Measurements from ENCODE around the gene STIM1. TPM values are rescaled to one million over a fixed set of nuclear protein-coding genes. Genes with fewer than 3 reads are reported as not detected.

The STIM1 gene
- polyA plus RNA-seq, 2 donors, result 29.5 to 42.7 TPM

- H3K27ac ChIP-seq (ENCODE audit: low read depth in 2 of 2, low read length in 1 of 2), result peak overlapping the region; percentile 13 to 77
- no peak overlapping the region for H3K4me3 ChIP-seq (ENCODE audit: low read depth in 1 of 2, low read length in 2 of 2)
- no peaks in the 10 kb centered on the region for H3K36me3 ChIP-seq (ENCODE audit: control insufficient read depth in 2 of 2, insufficient read depth in 2 of 2, low read length in 1 of 2)
- no peaks in the 10 kb centered on the region for H3K27me3 ChIP-seq (ENCODE audit: control insufficient read depth in 1 of 2, insufficient read depth in 2 of 2, low read length in 2 of 2)
- H3K9me3 ChIP-seq (ENCODE audit: control insufficient read depth in 2 of 2, insufficient read depth in 1 of 2, low read depth in 1 of 2, low read length in 1 of 2), result no peaks in the 10 kb centered on the region
- 48 to 54% methylated on average over 3 of the region's 3 CpGs for WGBS, 2 donors
- peaks cover 0 to 2% of the 10 kb centered on the region in 2 donors for H3K4me1 ChIP-seq (ENCODE audit: control insufficient read depth in 2 of 2, insufficient read depth in 2 of 2, low read length in 1 of 2)
These were observed 61.5 kb downstream of the STIM1 start for GRCh38 chr11:3916962-3917361.

- H3K9me3 ChIP-seq (ENCODE audit: control insufficient read depth in 2 of 2, insufficient read depth in 1 of 2, low read depth in 1 of 2, low read length in 1 of 2), result no peaks in the 10 kb centered on the region
- no peak overlapping the region for H3K4me3 ChIP-seq (ENCODE audit: low read depth in 1 of 2, low read length in 2 of 2)
- no peak overlapping the region for H3K27ac ChIP-seq (ENCODE audit: low read depth in 2 of 2, low read length in 1 of 2)
- no peaks in the 10 kb centered on the region for H3K27me3 ChIP-seq (ENCODE audit: control insufficient read depth in 1 of 2, insufficient read depth in 2 of 2, low read length in 2 of 2)
- 23 to 41% methylated on average over 2 of the region's 2 CpGs for WGBS, 2 donors
- peaks cover 0 to 2% of the 10 kb centered on the region in 2 donors for H3K4me1 ChIP-seq (ENCODE audit: control insufficient read depth in 2 of 2, insufficient read depth in 2 of 2, low read length in 1 of 2)
- no peaks in the 10 kb centered on the region for H3K36me3 ChIP-seq (ENCODE audit: control insufficient read depth in 2 of 2, insufficient read depth in 2 of 2, low read length in 1 of 2)
These were observed 64.8 kb downstream of the STIM1 start for GRCh38 chr11:3920148-3920852.

- H3K4me1 ChIP-seq (ENCODE audit: control insufficient read depth in 2 of 2, insufficient read depth in 2 of 2, low read length in 1 of 2), result peaks cover 0 to 2% of the 10 kb centered on the region in 2 donors
These were observed 66.6 kb downstream of the STIM1 start for GRCh38 chr11:3922056-3922455.

GRCh38 chr11:3925513-3925912 is 70.0 kb downstream of the STIM1 start:
- no peaks in the 10 kb centered on the region for H3K27me3 ChIP-seq (ENCODE audit: control insufficient read depth in 1 of 2, insufficient read depth in 2 of 2, low read length in 2 of 2)
- no peaks in the 10 kb centered on the region for H3K9me3 ChIP-seq (ENCODE audit: control insufficient read depth in 2 of 2, insufficient read depth in 1 of 2, low read depth in 1 of 2, low read length in 1 of 2)
- H3K36me3 ChIP-seq (ENCODE audit: control insufficient read depth in 2 of 2, insufficient read depth in 2 of 2, low read length in 1 of 2), result no peaks in the 10 kb centered on the region
- H3K27ac ChIP-seq (ENCODE audit: low read depth in 2 of 2, low read length in 1 of 2), result no peak overlapping the region
- H3K4me1 ChIP-seq (ENCODE audit: control insufficient read depth in 2 of 2, insufficient read depth in 2 of 2, low read length in 1 of 2), result peaks cover 6 to 8% of the 10 kb centered on the region in 2 donors
- WGBS, 2 donors, result 76 to 80% methylated on average over 1 of the region's 1 CpG
- no peak overlapping the region for H3K4me3 ChIP-seq (ENCODE audit: low read depth in 1 of 2, low read length in 2 of 2)

More at GRCh38 chr11:3922056-3922455, 66.6 kb downstream of the STIM1 start:
- Histone ChIP-seq H3K36me3 (ENCODE audit: control insufficient read depth in 2 of 2, insufficient read depth in 2 of 2, low read length in 1 of 2) (no peaks in the 10 kb centered on the region), H3K9me3 (ENCODE audit: control insufficient read depth in 2 of 2, insufficient read depth in 1 of 2, low read depth in 1 of 2, low read length in 1 of 2) (no peaks in the 10 kb centered on the region), H3K4me3 (ENCODE audit: low read depth in 1 of 2, low read length in 2 of 2) (no peak overlapping the region), H3K27me3 (ENCODE audit: control insufficient read depth in 1 of 2, insufficient read depth in 2 of 2, low read length in 2 of 2) (no peaks in the 10 kb centered on the region), H3K27ac (ENCODE audit: low read depth in 2 of 2, low read length in 1 of 2) (no peak overlapping the region)
- 95 to 98% methylated on average over 1 of the region's 1 CpG for WGBS, 2 donors

GRCh38 chr11:3926458-3927095 is 71.1 kb downstream of the STIM1 start:
- Histone ChIP-seq H3K4me3 (ENCODE audit: low read depth in 1 of 2, low read length in 2 of 2) (no peak overlapping the region), H3K36me3 (ENCODE audit: control insufficient read depth in 2 of 2, insufficient read depth in 2 of 2, low read length in 1 of 2) (no peaks in the 10 kb centered on the region), H3K4me1 (ENCODE audit: control insufficient read depth in 2 of 2, insufficient read depth in 2 of 2, low read length in 1 of 2) (peaks cover 6 to 8% of the 10 kb centered on the region in 2 donors), H3K9me3 (ENCODE audit: control insufficient read depth in 2 of 2, insufficient read depth in 1 of 2, low read depth in 1 of 2, low read length in 1 of 2) (no peaks in the 10 kb centered on the region), H3K27ac (ENCODE audit: low read depth in 2 of 2, low read length in 1 of 2) (no peak overlapping the region), H3K27me3 (ENCODE audit: control insufficient read depth in 1 of 2, insufficient read depth in 2 of 2, low read length in 2 of 2) (no peaks in the 10 kb centered on the region)

- WGBS, 2 donors, result 67 to 72% methylated on average over 6 of the region's 6 CpGs
- H3K27ac ChIP-seq (ENCODE audit: low read depth in 2 of 2, low read length in 1 of 2), result peak overlapping the region in 1 of 2 donors; percentile 53
These were observed 71.8 kb downstream of the STIM1 start for GRCh38 chr11:3927129-3927796.

GRCh38 chr11:3929232-3929631 is 73.8 kb downstream of the STIM1 start:
- peaks cover 6 to 8% of the 10 kb centered on the region in 2 donors for H3K4me1 ChIP-seq (ENCODE audit: control insufficient read depth in 2 of 2, insufficient read depth in 2 of 2, low read length in 1 of 2)
- H3K4me3 ChIP-seq (ENCODE audit: low read depth in 1 of 2, low read length in 2 of 2), result no peak overlapping the region
- no peaks in the 10 kb centered on the region for H3K27me3 ChIP-seq (ENCODE audit: control insufficient read depth in 1 of 2, insufficient read depth in 2 of 2, low read length in 2 of 2)
- 42 to 55% methylated on average over 1 of the region's 1 CpG for WGBS, 2 donors
- no peaks in the 10 kb centered on the region for H3K9me3 ChIP-seq (ENCODE audit: control insufficient read depth in 2 of 2, insufficient read depth in 1 of 2, low read depth in 1 of 2, low read length in 1 of 2)
- H3K27ac ChIP-seq (ENCODE audit: low read depth in 2 of 2, low read length in 1 of 2), result no peak overlapping the region
- H3K36me3 ChIP-seq (ENCODE audit: control insufficient read depth in 2 of 2, insufficient read depth in 2 of 2, low read length in 1 of 2), result no peaks in the 10 kb centered on the region

More at GRCh38 chr11:3927129-3927796, 71.8 kb downstream of the STIM1 start:
- peaks cover 6 to 8% of the 10 kb centered on the region in 2 donors for H3K4me1 ChIP-seq (ENCODE audit: control insufficient read depth in 2 of 2, insufficient read depth in 2 of 2, low read length in 1 of 2)
- no peaks in the 10 kb centered on the region for H3K27me3 ChIP-seq (ENCODE audit: control insufficient read depth in 1 of 2, insufficient read depth in 2 of 2, low read length in 2 of 2)
- no peaks in the 10 kb centered on the region for H3K36me3 ChIP-seq (ENCODE audit: control insufficient read depth in 2 of 2, insufficient read depth in 2 of 2, low read length in 1 of 2)
- H3K4me3 ChIP-seq (ENCODE audit: low read depth in 1 of 2, low read length in 2 of 2), result no peak overlapping the region
- no peaks in the 10 kb centered on the region for H3K9me3 ChIP-seq (ENCODE audit: control insufficient read depth in 2 of 2, insufficient read depth in 1 of 2, low read depth in 1 of 2, low read length in 1 of 2)

GRCh38 chr11:3929649-3930048 is 74.2 kb downstream of the STIM1 start:
- no peaks in the 10 kb centered on the region for H3K9me3 ChIP-seq (ENCODE audit: control insufficient read depth in 2 of 2, insufficient read depth in 1 of 2, low read depth in 1 of 2, low read length in 1 of 2)
- H3K4me3 ChIP-seq (ENCODE audit: low read depth in 1 of 2, low read length in 2 of 2), result no peak overlapping the region
- H3K27ac ChIP-seq (ENCODE audit: low read depth in 2 of 2, low read length in 1 of 2), result peak overlapping the region in 1 of 2 donors; percentile 4
- H3K36me3 ChIP-seq (ENCODE audit: control insufficient read depth in 2 of 2, insufficient read depth in 2 of 2, low read length in 1 of 2), result no peaks in the 10 kb centered on the region
- no peaks in the 10 kb centered on the region for H3K27me3 ChIP-seq (ENCODE audit: control insufficient read depth in 1 of 2, insufficient read depth in 2 of 2, low read length in 2 of 2)
- H3K4me1 ChIP-seq (ENCODE audit: control insufficient read depth in 2 of 2, insufficient read depth in 2 of 2, low read length in 1 of 2), result peaks cover 6 to 8% of the 10 kb centered on the region in 2 donors
- WGBS, 2 donors, result 80% methylated on average over 8 of the region's 8 CpGs

GRCh38 chr11:3932698-3933097 is 77.2 kb downstream of the STIM1 start:
- Histone ChIP-seq H3K36me3 (ENCODE audit: control insufficient read depth in 2 of 2, insufficient read depth in 2 of 2, low read length in 1 of 2) (no peaks in the 10 kb centered on the region), H3K4me3 (ENCODE audit: low read depth in 1 of 2, low read length in 2 of 2) (no peak overlapping the region), H3K27me3 (ENCODE audit: control insufficient read depth in 1 of 2, insufficient read depth in 2 of 2, low read length in 2 of 2) (no peaks in the 10 kb centered on the region), H3K9me3 (ENCODE audit: control insufficient read depth in 2 of 2, insufficient read depth in 1 of 2, low read depth in 1 of 2, low read length in 1 of 2) (no peaks in the 10 kb centered on the region), H3K4me1 (ENCODE audit: control insufficient read depth in 2 of 2, insufficient read depth in 2 of 2, low read length in 1 of 2) (peaks cover 8 to 9% of the 10 kb centered on the region in 2 donors), H3K27ac (ENCODE audit: low read depth in 2 of 2, low read length in 1 of 2) (no peak overlapping the region)
- WGBS, 2 donors, result 95 to 96% methylated on average over 2 of the region's 2 CpGs
